Gastrocnemius medialis (tissue), 4 donors: ENCODE measurements around the gene EIF4H. TPM values are rescaled to one million over a fixed set of nuclear protein-coding genes. Genes with fewer than 3 reads are reported as not detected.

Experiments
- ATAC-seq, 2 donors: fragments of 150-250 bp; one replicate each; pipeline ENCODE4 v1.9.1; 2016
- DNase-seq, 2 donors: peaks; one replicate each; pipeline ENCODE4 v3.0.0-alpha.2; 2019
- H3K27ac ChIP-seq, 4 donors: fragments of 200-600 bp; sonication (generic); 1 replicate in 1 of 4; 2 replicates in 3 of 4; pipeline ENCODE4 v1.5.1; 2016 to 2018; ENCODE audit warnings: mild to moderate bottlenecking in 2 of 4, moderate library complexity in 1 of 4
- H3K27me3 ChIP-seq, 3 donors: fragments of 200-600 bp; sonication (generic) in 2 of 3; 1 replicate in 1 of 3; 2 replicates in 2 of 3; pipeline versions ENCODE4 v1.5.1 to v1.6.0; 2016 to 2019; ENCODE audit warnings: mild to moderate bottlenecking in 1 of 3, moderate library complexity in 1 of 3
- H3K36me3 ChIP-seq, 2 donors: fragments of 200-600 bp; sonication (generic) in 1 of 2; one replicate each; pipeline ENCODE4 v1.5.1; 2017 to 2018
- H3K4me1 ChIP-seq, 2 donors: fragments of 200-600 bp; sonication (generic) in 1 of 2; one replicate each; pipeline ENCODE4 v1.5.1; 2016 to 2017; ENCODE audit warnings: mild to moderate bottlenecking in 2 of 2
- H3K4me3 ChIP-seq, 4 donors: fragments of 200-600 bp; sonication (generic) in 3 of 4; 1 replicate in 1 of 4; 2 replicates in 3 of 4; pipeline ENCODE4 v1.5.1; 2016 to 2019; ENCODE audit warnings: mild to moderate bottlenecking in 2 of 4
- H3K9me3 ChIP-seq, 3 donors: fragments of 200-600 bp; sonication (generic) in 2 of 3; 1 replicate in 1 of 3; 2 replicates in 2 of 3; pipeline ENCODE4 v1.5.1; 2016 to 2019
- POLR2A ChIP-seq, 2 donors: fragments of 450-650 bp; IDR thresholded peaks; one replicate each; pipeline ENCODE4 v1.6.1; 2017; ENCODE audit warnings: antibody characterized with exemption in 2 of 2, mild to moderate bottlenecking in 2 of 2, moderate library complexity in 2 of 2
- in situ Hi-C, 4 donors: fragments of 200-750 bp; cut with MboI; loops; one replicate each; pipeline versions ENCODE4 v1.15.0 to v1.8.0; 2017; ENCODE audit warnings: low sequenced_read_pairs in 4 of 4
- intact Hi-C: fragments of 100-400 bp; cut with DNase I; formaldehyde crosslinking; loops from one replicate; pipeline ENCODE4 v1.15.1; 2023; ENCODE audit warnings: low total_unique reads
- total RNA-seq, 4 donors: library from RNA; depleted of rRNA; stranded (reverse); fragments of >200 nt; gene quantifications; one replicate each; pipeline versions ENCODE4 v1.1.0 to v1.2.3, GENCODE V29; 2016
- TF ChIP-seq, protein P1 (sequence below), 5 experiments: fragments of 450-650 bp in 3 of 5; fragments of 200-600 bp in 2 of 5; sonication (generic) in 2 of 5; IDR thresholded peaks in 4 of 5; conservative IDR thresholded peaks in 1 of 5; 1 replicate in 4 of 5; 2 replicates in 1 of 5; pipeline ENCODE4 v1.5.1; 2016 to 2019; ENCODE audit warnings: antibody characterized with exemption in 5 of 5, mild to moderate bottlenecking in 3 of 5, moderate library complexity in 3 of 5

EIF4H gene
- total RNA-seq, 4 donors from 2014 or later = 247 to 430 (median 309) TPM

DNA sequence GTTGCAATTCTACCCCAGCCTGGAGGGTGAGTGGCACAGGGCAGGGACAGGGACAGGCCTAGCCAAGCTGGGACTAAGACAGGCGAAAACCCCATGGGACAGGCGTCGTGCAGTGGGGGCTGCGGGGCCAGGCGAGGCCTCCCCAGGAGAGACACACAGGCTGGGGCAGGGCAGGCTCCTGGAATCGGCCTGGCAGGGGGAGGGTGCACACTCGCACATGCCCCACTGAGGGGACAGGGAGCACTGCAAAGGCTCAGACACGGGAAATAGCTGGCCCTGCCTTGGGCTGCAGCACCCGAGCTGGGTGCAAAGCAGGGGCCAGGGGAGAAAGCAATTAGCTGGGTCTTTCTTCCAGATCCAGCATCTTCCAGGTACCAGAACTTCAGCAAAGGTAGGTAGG, 46.1 kb downstream of the EIF4H start:
- no peak for TF ChIP-seq POLR2A (IDR thresholded peaks at IDR 0.05)
- TF ChIP-seq, protein P1, sequence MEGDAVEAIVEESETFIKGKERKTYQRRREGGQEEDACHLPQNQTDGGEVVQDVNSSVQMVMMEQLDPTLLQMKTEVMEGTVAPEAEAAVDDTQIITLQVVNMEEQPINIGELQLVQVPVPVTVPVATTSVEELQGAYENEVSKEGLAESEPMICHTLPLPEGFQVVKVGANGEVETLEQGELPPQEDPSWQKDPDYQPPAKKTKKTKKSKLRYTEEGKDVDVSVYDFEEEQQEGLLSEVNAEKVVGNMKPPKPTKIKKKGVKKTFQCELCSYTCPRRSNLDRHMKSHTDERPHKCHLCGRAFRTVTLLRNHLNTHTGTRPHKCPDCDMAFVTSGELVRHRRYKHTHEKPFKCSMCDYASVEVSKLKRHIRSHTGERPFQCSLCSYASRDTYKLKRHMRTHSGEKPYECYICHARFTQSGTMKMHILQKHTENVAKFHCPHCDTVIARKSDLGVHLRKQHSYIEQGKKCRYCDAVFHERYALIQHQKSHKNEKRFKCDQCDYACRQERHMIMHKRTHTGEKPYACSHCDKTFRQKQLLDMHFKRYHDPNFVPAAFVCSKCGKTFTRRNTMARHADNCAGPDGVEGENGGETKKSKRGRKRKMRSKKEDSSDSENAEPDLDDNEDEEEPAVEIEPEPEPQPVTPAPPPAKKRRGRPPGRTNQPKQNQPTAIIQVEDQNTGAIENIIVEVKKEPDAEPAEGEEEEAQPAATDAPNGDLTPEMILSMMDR (IDR thresholded peaks at IDR 0.05 in 4 of 5, conservative IDR thresholded peaks at IDR 0.05 in 1 of 5) = no peak
- ATAC-seq = no peak
- in situ Hi-C loops (no loop called here), intact Hi-C loops (no loop called here)
- Histone ChIP-seq H3K36me3 (peaks cover 0 to under 1% of the 10 kb centered on the region in 2 donors), H3K27ac (no peak overlapping the region), H3K4me3 (no peak overlapping the region), H3K4me1 (no peaks in the 10 kb centered on the region), H3K27me3 (no peaks in the 10 kb centered on the region), H3K9me3 (no peaks in the 10 kb centered on the region)
- no peak for DNase-seq

DNA sequence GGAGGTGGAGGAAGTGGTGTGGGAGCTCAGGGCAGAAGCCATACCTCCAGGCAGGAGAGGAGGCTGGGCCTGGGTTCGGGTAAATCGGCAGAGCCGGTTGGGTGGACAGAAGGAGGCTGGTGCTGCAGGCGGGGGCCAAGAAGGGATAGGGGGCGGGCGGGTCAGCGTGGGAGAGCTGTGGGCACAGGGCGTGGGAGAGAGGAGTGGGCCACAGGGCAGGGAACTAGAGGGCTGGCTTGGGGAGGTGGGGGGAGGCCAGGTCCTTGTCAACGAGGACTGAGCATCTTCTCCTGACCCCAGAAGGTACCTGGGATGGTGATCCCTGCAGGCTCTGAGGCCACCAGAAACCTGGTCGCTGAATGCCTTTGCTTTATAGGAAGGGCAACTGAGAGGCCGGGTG, 47.6 kb downstream of the EIF4H start:
- no peak for DNase-seq
- H3K36me3 ChIP-seq = peaks cover 0 to 12% of the 10 kb centered on the region in 2 donors
- H3K9me3 ChIP-seq = no peaks in the 10 kb centered on the region
- H3K4me3 ChIP-seq = no peak overlapping the region
- TF ChIP-seq POLR2A (IDR thresholded peaks at IDR 0.05) = no peak
- TF ChIP-seq, protein P1 (IDR thresholded peaks at IDR 0.05 in 4 of 5, conservative IDR thresholded peaks at IDR 0.05 in 1 of 5) = no peak
- no peak overlapping the region for H3K27ac ChIP-seq
- H3K27me3 ChIP-seq = no peaks in the 10 kb centered on the region
- no peak for ATAC-seq
- intact Hi-C loops (no loop called here), in situ Hi-C loops (no loop called here)
- H3K4me1 ChIP-seq = no peaks in the 10 kb centered on the region

DNA sequence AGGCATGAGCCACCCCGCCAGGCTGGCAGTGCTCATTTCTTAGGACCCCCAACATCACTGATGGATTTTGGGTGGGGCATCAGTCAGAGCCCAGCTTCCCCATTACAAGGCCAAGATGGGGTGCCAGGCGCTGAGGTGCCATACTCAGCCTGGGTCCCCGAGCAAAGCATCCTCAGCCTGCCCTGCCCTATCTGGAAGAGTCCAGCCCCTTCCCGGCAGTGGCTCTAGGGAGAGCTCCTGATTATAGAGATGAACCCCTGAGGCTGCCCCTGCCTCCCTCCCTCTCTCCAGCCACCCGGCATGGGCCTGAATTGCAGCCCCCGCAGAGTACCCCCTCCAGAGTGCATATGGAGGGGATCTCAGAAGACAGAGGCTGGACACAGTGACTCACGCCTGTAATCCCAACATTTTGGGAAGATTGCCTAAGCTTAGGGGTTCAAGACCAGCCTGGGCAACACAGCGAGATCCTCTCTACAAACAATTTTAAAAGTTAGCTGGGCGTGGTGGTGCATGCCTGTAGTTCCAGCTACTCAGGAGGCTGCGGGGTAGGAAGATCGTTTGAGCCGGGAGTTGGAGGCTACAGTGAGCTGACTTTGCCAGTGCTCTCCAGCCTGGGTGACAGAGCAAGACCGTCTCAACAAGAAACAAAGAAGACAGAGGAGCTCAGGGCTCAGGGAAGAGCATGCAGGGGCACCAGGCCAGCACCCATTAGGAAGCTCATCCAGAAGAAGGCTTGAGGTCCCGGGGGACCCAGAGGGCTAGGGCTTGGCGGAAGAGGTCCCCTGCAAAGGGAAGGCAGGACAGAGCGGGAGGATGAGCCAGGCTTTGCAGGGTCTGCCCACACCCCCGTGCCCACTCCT, 48.9 kb downstream of the EIF4H start:
- no peaks in the 10 kb centered on the region for H3K9me3 ChIP-seq
- H3K36me3 ChIP-seq = peaks cover 0 to 16% of the 10 kb centered on the region in 2 donors
- H3K27me3 ChIP-seq = no peaks in the 10 kb centered on the region
- DNase-seq (no peak), ATAC-seq (no peak)
- intact Hi-C loops (no loop called here), in situ Hi-C loops (no loop called here)
- no peaks in the 10 kb centered on the region for H3K4me1 ChIP-seq
- TF ChIP-seq, protein P1 (IDR thresholded peaks at IDR 0.05 in 4 of 5, conservative IDR thresholded peaks at IDR 0.05 in 1 of 5) = no peak
- TF ChIP-seq POLR2A (IDR thresholded peaks at IDR 0.05) = no peak
- H3K27ac ChIP-seq = no peak overlapping the region
- no peak overlapping the region for H3K4me3 ChIP-seq

DNA sequence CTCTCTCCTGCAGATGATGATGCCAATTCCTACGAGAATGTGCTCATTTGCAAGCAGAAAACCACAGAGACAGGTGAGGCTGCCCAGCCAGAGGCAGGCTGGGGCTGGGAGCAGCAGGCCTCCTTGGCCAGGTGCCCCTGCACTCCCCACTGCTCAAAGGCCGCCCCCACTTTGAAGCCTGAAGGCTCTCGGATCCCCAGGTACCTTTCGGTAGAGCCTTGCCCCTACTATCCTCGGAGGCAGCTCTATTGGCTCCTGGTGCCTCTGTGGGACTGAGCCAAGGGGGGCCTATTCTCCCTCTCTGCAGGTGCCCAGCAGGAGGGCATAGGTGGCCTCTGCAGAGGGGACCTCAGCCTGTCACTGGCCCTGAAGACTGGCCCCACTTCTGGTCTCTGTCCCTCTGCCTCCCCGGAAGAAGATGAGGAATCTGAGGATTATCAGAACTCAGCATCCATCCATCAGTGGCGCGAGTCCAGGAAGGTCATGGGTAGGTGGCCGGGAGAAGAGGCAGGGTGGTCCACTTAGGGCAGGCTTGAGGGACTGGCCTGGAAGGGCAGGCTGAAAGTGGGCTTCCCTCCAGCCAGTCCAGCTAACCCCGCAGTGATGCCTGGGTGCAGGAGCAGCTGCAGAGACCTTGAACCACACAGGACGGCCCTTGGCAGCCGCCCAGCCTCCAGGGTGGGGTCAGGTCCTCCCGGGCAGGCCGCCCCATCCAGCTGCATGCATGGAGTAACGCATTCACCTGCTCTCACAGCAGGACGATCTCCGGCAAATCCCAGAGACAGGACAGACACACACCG, 49.8 kb downstream of the EIF4H start:
- in situ Hi-C loops = no loop called here
- DNase-seq (no peak), ATAC-seq (no peak)

More for the DNA sequence above, 49.8 kb downstream of the EIF4H start:
- Histone ChIP-seq H3K36me3 (peaks cover 0 to 16% of the 10 kb centered on the region in 2 donors), H3K4me1 (no peaks in the 10 kb centered on the region), H3K4me3 (no peak overlapping the region), H3K9me3 (no peaks in the 10 kb centered on the region), H3K27ac (no peak overlapping the region), H3K27me3 (no peaks in the 10 kb centered on the region)
- TF ChIP-seq, protein P1 (IDR thresholded peaks at IDR 0.05 in 4 of 5, conservative IDR thresholded peaks at IDR 0.05 in 1 of 5) = no peak
- no peak for TF ChIP-seq POLR2A (IDR thresholded peaks at IDR 0.05)
- intact Hi-C loops = no loop called here
